CMK (cell line): ENCODE measurements around the gene CNGA2.

Experiments used
- DNase-seq: peaks from one replicate; pipeline ENCODE4 v3.0.0-alpha.2; 2010; ENCODE audit warnings: low read depth

The CNGA2 gene

GRCh38 chrX:151753313-151754046 lies 18.9 kb downstream of the CNGA2 start:
- no peak for DNase-seq

GRCh38 chrX:151754047-151754429 lies 19.5 kb downstream of the CNGA2 start:
- no peak for DNase-seq

GRCh38 chrX:151754641-151755215 lies 20.2 kb downstream of the CNGA2 start:
- DNase-seq = no peak

DNA sequence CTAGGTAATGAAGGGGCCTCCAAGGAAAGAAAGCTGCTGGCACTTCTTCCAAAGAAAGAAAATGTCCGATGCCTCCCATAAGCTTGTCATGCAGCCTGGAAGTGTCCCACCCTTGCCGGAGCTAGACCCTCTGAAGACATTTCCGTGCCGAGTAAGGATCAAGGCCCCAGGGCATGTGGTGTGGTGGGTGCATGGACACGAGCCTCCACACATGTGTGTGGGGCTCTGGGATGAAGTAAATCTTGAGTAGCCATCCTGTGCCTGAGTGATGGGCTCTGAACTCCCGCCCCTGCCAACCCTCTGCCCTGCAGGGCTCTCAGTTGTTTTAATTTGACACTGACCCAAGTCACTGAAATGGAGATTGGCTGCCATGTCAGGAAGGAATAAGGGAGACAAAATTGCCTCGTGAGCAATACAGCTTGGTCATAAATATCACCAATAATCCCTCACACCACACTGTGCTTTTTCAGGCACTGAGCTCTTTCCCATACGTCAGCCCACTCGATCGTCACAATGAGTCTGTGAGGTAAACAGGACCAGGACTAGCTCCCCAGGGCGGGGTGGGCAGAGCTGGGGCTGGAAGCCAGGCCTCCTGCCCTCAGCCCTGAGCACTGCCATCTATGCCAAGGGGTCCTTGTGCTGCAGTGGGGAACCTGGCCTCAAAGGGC lies 24.6 kb downstream of the CNGA2 start:
- no peak for DNase-seq

DNA sequence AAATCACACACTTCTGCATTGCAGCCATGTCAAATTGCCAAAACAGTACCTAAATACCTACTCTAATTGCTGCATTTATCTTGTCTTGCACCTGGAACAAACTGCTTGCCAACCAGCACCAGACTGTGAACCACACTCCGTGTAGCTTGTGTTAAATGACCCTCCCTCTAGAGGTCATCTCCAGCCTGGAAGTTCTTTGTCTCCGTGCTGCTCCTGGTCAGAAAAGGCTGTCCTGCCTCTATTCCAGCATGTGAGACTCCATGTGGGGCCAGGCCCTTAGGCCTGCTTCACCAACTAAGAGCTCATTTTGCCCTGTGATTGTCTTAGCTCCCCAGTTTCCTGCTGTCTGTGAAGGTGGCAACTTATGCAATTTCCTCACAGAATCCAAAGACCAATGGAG lies 28.3 kb downstream of the CNGA2 start:
- no peak for DNase-seq

DNA sequence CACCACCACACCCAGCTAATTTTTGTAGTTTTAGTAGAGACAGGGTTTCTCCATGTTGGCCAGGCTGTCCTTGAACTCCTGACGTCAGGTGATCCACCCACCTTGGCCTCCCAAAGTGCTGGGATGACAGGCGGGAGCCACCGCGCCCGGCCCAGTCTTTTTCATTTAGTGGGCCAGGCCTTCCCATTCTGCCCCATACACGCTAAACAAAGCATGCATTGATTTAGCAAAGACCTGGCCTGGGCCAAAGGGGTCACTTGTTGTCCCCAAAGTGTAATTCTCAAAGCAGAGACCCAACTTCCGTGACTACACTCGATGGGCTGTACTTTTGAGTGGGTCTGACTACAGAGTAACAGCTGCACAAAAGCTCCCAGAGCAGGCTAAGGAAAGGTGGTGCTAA lies 29.2 kb downstream of the CNGA2 start:
- no peak for DNase-seq

- no peak for DNase-seq
These were observed 30.5 kb downstream of the CNGA2 start for GRCh38 chrX:151765026-151765425.

DNA sequence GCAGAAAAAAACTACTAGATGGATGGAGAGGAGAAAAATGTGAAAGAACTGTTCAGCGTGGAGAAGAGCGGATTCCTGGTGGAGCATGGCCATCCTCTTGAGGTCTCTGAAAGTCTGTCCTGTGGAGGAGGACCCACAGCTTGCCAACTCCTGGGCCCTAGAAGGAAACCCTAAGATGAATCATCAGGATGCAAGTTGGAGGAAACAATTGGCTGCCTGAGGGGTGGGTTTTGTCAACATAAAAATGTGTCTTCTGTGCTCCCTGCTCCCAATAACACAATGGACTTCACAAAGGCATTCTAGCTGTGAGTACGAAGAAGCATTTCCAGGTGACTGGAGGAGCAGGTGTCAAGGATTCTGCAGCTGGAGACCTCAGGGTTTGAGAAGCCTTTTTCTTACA lies 37.2 kb downstream of the CNGA2 start:
- DNase-seq = no peak

GRCh38 chrX:151773434-151773833 lies 38.9 kb downstream of the CNGA2 start:
- no peak for DNase-seq

- no peak for DNase-seq
These were observed 39.9 kb downstream of the CNGA2 start for GRCh38 chrX:151774421-151774820.

- no peak for DNase-seq
These were observed 41.7 kb downstream of the CNGA2 start for GRCh38 chrX:151776181-151776731.

DNA sequence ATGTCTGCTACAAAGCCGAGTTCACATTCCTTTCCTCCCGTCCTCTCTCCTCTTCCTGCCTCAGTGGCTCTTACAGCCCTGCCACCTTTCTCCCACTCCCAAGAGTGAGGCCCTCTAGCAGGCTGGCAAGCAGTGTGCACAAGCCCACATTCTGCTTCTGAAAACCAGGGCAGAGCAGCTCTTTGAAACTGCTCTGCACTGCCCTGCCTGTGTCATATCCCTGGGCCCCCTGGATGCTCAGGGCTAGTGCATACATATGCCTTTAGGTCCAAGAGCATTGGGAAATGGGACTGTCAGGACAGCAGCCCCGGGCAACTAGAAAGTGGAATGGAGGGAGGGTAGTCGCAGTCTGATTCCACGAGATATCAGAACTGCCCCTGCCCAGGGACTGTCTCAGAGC lies 42.4 kb downstream of the CNGA2 start:
- DNase-seq = no peak

- DNase-seq = no peak
These were observed 44.7 kb downstream of the CNGA2 start for GRCh38 chrX:151779258-151779657.

DNA sequence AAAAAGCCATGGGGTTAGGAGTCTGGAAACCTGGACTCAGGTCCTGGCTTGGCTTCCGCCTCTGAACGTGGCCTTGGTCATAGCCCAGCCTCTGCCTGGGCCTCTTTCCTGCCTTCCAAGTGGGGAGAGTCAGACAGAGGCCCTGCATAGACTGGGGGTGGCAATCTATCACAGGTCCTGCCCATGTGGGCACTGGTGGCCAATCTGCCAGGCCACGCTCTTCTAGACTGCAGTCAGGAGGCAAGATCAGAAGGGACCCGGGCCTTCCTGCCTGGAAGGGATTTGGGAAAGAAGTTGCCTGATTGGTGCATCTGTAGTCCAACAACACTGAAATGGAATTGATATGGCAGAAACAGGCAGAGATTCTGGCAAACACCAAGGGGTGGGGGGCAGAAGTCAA lies 46.1 kb downstream of the CNGA2 start:
- DNase-seq = no peak

DNA sequence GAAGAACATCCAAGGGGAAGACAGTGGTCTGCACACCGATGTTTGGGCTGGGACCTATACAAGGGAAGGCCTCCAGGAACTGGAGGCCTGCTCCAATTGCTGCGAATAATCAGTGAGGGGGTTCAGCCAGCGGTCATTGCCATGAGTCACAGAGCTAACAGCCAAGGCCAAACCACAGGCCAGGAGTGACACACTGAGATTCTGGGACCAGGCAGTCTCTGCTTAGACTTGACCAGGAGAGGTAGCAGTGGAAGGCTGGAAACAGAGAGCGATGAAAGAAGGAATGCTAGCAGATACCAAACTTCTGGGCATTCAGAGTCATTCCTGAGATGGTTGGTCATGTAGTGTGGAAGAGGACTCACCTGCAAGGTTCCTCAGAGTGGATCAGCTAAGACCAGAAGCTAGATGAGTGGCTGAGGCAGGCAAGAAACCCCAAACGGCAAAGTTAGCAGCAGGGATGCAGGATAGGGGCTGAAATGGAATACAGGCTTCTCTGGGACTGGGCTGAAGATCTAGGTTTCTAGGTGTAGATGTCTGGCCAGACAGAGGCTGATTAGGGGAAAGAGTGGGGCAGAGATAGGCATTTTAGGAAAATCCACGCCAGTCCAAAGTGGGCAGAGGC lies 54.7 kb downstream of the CNGA2 start:
- DNase-seq = no peak

GRCh38 chrX:151790481-151791160 lies 56.1 kb downstream of the CNGA2 start:
- no peak for DNase-seq

GRCh38 chrX:151791961-151792360 lies 57.4 kb downstream of the CNGA2 start:
- DNase-seq = no peak

DNA sequence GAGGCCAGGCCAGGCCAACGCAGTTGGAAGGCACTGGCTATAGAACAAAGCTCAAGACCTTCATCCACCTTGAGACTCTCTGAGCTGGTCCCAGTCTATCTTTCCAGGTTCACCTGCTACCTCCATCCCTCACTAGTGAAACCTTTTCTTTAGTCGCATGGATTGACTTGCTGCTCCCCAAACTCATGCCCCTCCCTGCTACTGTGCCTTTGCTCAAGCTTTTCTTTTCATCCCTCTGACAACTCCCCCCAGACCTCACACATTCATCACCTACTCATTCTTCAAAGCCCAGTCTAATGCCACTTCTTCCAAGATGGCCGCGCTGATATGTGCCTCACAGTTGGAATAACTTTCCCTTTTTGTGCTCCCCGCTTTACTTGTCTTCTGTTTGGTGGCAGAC lies 58.0 kb downstream of the CNGA2 start:
- no peak for DNase-seq

GRCh38 chrX:151793886-151794285 lies 59.3 kb downstream of the CNGA2 start:
- no peak for DNase-seq
